Astrocyte of the spinal cord (primary cell): ENCODE results near the gene USP35.

Experiments
- DNase-seq: peaks from one replicate; pipeline ENCODE4 v3.0.0; 2011; ENCODE audit warnings: low read depth, low spot score
- H3K4me3 ChIP-seq: 2 replicates; pipeline ENCODE4 v1.5.1; 2011; ENCODE audit warnings: low read depth, mild to moderate bottlenecking, low read length, moderate library complexity
- in situ Hi-C: cut with HindIII; loops from 2 replicates; pipeline ENCODE4 v1.10.0; 2017; ENCODE audit warnings: low sequenced_read_pairs
- TF ChIP-seq, protein P1 (sequence below): IDR thresholded peaks from 2 replicates; pipeline ENCODE4 v1.5.1; 2012; ENCODE audit warnings: low read depth, mild to moderate bottlenecking, low read length, inconsistent platforms

USP35 gene, protein sequence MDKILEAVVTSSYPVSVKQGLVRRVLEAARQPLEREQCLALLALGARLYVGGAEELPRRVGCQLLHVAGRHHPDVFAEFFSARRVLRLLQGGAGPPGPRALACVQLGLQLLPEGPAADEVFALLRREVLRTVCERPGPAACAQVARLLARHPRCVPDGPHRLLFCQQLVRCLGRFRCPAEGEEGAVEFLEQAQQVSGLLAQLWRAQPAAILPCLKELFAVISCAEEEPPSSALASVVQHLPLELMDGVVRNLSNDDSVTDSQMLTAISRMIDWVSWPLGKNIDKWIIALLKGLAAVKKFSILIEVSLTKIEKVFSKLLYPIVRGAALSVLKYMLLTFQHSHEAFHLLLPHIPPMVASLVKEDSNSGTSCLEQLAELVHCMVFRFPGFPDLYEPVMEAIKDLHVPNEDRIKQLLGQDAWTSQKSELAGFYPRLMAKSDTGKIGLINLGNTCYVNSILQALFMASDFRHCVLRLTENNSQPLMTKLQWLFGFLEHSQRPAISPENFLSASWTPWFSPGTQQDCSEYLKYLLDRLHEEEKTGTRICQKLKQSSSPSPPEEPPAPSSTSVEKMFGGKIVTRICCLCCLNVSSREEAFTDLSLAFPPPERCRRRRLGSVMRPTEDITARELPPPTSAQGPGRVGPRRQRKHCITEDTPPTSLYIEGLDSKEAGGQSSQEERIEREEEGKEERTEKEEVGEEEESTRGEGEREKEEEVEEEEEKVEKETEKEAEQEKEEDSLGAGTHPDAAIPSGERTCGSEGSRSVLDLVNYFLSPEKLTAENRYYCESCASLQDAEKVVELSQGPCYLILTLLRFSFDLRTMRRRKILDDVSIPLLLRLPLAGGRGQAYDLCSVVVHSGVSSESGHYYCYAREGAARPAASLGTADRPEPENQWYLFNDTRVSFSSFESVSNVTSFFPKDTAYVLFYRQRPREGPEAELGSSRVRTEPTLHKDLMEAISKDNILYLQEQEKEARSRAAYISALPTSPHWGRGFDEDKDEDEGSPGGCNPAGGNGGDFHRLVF

DNA sequence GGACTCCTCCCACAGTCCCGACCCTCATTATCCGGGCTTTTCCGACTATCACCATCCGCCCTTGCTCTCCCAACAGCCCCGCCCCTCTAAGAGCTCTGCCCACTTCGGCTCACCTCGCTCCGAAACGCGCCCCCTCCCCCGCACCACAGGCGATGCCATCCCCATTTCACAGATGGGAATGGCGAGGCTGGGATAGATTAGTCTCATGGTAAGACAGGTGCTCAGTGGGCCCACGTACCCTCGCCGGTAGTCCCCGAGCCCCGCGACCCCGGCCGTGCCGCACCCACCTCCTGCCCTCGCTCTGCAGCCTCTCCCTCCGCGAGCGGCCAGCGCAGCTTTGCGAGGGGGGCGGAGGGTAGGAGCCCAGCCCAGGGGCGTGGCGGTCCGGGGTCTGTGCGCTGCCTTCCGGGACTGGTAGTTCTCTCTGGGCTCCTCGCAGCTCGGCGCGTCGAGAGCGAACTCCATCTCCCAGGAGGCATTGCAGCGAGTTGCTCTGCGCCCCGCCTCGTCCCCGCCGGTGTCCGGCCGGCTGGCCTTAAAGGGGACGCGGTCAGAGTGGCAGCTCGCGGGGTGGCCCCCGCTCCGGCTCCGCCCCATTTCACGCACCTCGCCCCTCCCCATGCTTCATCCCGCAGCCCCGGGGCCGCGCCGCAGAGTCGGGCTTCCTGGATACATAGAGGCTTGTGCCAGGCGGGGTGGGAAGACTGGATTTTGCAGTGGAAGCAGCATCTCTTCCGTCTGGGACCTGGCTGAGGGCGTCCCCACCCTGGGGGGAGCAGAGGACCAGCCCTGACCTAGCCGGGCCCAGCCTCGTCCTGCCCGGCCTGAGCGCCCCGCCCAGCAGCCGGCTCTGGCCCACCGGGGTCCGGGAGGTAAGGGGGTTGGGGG lies at the start of gene USP35, which contains the start of gene KCTD21:
Gene USP35, plus strand, starts transcription at position 634 of the 888 bp plus-strand sequence. CDS start 7,327 bp downstream, outside the sequence.
Gene KCTD21, minus strand, starts transcription at position 341 of the 888 bp plus-strand sequence. CDS start 14,072 bp downstream, outside the sequence.
- DNase-seq, result peak; percentile 97
- in situ Hi-C loops, result no loop called here
- TF ChIP-seq, protein P1, sequence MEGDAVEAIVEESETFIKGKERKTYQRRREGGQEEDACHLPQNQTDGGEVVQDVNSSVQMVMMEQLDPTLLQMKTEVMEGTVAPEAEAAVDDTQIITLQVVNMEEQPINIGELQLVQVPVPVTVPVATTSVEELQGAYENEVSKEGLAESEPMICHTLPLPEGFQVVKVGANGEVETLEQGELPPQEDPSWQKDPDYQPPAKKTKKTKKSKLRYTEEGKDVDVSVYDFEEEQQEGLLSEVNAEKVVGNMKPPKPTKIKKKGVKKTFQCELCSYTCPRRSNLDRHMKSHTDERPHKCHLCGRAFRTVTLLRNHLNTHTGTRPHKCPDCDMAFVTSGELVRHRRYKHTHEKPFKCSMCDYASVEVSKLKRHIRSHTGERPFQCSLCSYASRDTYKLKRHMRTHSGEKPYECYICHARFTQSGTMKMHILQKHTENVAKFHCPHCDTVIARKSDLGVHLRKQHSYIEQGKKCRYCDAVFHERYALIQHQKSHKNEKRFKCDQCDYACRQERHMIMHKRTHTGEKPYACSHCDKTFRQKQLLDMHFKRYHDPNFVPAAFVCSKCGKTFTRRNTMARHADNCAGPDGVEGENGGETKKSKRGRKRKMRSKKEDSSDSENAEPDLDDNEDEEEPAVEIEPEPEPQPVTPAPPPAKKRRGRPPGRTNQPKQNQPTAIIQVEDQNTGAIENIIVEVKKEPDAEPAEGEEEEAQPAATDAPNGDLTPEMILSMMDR, result no peak

DNA sequence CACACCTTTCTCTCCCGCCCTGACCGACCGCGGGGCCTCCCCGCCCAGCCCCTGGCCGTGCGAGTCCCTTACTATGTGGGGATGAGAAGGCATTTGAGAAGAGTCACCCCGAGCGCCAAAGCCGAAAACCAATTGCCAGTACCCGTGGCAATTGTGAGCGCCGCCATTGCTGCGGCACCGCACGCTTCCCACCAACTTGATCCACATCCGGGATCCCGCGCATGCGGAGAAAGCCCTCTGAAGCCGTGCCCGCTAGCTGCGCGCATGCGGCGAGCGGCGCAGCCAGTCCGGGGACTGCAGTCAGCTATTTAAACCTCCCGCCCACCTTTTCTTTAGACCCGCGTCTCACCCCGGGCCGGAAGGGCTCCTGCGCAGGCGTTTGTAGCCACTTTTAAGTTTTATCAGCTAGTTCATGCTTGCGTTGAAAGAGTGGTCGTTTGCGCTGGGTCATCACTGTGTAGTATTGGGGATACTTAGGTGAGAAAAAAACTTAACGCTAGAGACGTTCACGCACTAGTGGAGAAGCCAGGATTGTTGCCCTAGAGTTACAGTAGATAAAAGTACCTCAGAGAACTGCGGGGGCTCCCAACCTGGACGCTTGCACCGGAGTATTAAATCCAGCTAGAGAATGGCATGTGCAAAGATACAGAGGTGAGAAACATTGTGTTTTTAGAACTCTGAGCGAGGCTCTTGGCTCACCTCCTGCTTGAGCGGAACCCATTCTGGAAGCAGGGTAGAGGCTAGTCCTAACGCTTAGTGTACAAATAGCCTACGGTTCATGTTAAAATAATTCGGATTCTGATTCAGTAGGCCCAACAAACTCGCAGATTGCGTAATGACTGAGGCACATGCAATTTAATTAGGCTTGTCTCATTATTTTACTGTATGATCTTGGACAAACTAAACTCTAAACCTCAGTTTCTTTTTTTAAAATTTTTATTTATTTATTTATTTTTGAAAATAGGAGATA lies 49.0 kb upstream of the USP35 start, which contains the start of gene ALG8:
Gene ALG8, minus strand, starts transcription at position 205 of the 970 bp plus-strand sequence. Its CDS starts 38 bp downstream, at position 167.
- DNase-seq, result peak; percentile 97
- in situ Hi-C loops, result no loop called here
- TF ChIP-seq, protein P1, result no peak
- peak within 1 kb of the TSS; percentile 99 for H3K4me3 ChIP-seq

More for the DNA sequence above, at the start of gene USP35, which contains the start of gene KCTD21:
- peak within 1 kb of the TSS; percentile 87 for H3K4me3 ChIP-seq

DNA sequence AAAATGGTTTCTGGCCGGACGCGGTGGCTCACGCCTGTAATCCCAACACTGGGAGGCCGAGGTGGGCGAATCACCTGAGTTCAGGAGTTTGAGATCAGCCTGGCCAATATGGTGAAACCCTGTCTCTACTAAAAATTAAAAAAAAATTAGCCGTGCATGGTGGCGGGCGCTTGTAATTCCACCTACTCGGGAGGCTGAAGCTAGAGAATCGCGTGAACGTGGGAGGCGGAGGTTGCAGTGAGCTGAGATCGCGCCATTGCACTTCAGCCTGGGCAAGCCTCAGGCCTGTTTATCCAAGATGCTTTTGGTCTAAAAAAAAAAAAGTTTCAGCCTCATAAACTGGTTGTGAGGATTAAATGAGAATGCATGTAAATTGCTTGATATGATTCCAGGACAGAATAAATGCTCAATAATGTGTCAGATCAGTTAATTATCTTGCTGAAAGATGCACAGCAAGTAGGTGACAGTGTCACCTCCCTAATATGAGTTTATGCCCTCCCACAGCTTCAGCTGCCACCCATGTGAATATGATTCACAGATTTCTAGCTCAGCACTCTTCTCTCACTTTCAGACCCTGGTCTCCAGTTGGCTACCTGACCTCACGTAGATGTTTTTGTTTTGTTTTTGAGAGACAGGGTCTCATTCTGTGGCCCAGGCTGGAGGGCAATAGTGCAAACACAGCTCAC lies 48.2 kb upstream of the USP35 start:
- H3K4me3 ChIP-seq, result peak overlapping the region; percentile 99
- DNase-seq, result no peak
- TF ChIP-seq, protein P1, result no peak
- in situ Hi-C loops, result no loop called here

DNA sequence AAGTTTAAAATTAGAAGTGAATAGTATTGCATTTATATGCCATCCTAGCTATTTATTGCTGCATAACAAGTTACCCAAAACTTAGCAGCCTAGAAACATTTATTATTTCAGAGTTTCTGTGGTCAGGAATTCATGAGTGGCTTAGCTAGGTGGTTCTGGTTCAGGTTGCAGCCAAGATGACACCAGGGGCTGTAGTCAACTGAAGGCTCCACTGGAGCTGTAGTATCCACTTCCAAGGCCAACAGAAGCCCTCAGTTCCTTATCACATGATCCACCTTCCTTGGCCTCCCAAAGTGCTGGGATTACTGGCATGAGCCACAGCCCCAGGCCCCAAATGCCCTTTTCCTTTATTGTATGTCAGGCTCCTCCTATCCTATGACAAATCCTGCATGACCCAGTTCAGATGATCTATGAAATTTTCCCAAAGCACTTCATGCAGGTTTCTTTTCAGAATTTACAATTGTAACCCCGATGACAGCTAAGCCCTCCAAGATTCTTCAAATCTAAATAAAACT lies 43.2 kb upstream of the USP35 start:
- in situ Hi-C loops, result no loop called here
- no peak overlapping the region for H3K4me3 ChIP-seq
- DNase-seq, result no peak
- TF ChIP-seq, protein P1, result no peak

DNA sequence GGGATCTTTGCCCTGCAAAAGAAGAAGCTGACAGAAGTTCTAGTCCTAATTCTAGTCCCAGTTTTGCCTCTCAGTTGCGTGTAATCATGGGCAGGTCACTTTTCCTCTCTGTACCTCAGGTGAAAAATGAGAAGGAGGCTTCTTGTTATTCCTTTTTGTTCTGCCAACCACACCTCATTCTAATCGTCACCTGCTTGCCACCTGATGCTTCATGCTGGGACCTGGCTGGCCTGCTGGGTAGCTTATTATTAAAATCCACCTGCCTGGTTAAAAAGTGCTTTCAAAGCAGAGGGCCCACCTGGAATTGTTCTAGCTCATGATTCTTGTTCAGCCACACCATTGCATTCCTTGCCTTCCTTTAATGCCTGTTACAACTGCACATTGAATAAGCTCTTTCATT lies 40.9 kb upstream of the USP35 start:
- H3K4me3 ChIP-seq, result no peak overlapping the region
- in situ Hi-C loops, result no loop called here
- no peak for DNase-seq
- TF ChIP-seq, protein P1, result no peak
